Measurements from ENCODE around the gene CYP19A1.

CYP19A1 gene

GRCh38 chr15:51280838-51281237, 57.6 kb downstream of the CYP19A1 start:
- TF ChIP-seq, protein P1, sequence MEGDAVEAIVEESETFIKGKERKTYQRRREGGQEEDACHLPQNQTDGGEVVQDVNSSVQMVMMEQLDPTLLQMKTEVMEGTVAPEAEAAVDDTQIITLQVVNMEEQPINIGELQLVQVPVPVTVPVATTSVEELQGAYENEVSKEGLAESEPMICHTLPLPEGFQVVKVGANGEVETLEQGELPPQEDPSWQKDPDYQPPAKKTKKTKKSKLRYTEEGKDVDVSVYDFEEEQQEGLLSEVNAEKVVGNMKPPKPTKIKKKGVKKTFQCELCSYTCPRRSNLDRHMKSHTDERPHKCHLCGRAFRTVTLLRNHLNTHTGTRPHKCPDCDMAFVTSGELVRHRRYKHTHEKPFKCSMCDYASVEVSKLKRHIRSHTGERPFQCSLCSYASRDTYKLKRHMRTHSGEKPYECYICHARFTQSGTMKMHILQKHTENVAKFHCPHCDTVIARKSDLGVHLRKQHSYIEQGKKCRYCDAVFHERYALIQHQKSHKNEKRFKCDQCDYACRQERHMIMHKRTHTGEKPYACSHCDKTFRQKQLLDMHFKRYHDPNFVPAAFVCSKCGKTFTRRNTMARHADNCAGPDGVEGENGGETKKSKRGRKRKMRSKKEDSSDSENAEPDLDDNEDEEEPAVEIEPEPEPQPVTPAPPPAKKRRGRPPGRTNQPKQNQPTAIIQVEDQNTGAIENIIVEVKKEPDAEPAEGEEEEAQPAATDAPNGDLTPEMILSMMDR (conservative IDR thresholded peaks at IDR 0.05; ENCODE audit: low read depth, low read length), result no peak
- no peak for DNase-seq (ENCODE audit: low read depth)
- H3K4me3 ChIP-seq (ENCODE audit: low read depth, low read length), result no peak overlapping the region

DNA sequence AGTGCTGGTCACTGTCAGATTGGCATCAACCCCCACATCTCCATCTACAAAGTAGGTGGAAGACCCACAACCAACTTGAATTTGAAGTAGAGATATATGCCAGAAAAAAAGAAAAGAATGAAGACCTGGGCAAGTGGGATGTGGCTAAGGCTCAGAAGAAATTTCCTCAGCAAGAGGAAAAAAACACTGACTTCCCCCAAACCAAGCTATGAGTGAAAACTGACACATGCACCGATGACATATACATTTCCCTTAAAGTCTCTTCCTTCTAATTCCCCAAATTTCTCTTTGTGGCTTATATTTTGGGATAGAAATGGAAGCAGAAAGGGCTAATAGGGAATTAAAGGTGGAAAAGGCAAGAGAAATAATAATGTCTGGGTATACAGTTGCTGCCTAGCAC, 59.0 kb downstream of the CYP19A1 start:
- no peak overlapping the region for H3K4me3 ChIP-seq (ENCODE audit: low read depth, low read length)
- TF ChIP-seq, protein P1 (conservative IDR thresholded peaks at IDR 0.05; ENCODE audit: low read depth, low read length), result no peak
- DNase-seq (ENCODE audit: low read depth), result no peak

- DNase-seq (ENCODE audit: low read depth), result no peak
- no peak overlapping the region for H3K4me3 ChIP-seq (ENCODE audit: low read depth, low read length)
- TF ChIP-seq, protein P1 (conservative IDR thresholded peaks at IDR 0.05; ENCODE audit: low read depth, low read length), result no peak
Observed at GRCh38 chr15:51277101-51277500, 61.3 kb downstream of the CYP19A1 start.

DNA sequence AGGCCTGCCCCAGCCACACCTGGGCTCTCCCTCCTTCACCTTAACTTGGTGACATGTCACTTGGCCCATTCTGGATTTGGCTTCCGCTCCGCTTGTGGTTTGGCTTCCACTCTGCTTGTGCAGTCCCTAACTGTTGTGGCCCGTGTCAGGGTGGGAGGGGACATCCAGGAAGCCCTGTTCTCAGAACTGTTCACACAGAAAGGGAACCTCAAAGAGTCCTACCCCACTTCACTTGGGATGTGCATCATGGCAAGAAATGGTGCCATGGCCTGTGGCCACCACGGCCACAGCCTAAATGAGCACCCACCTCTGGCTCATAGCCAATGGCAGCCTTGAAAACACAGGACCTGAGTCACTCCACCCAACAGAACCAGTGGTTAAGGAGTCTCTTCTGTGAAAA, 63.4 kb downstream of the CYP19A1 start:
- TF ChIP-seq, protein P1 (conservative IDR thresholded peaks at IDR 0.05; ENCODE audit: low read depth, low read length), result no peak
- no peak overlapping the region for H3K4me3 ChIP-seq (ENCODE audit: low read depth, low read length)
- no peak for DNase-seq (ENCODE audit: low read depth)

- TF ChIP-seq, protein P1 (conservative IDR thresholded peaks at IDR 0.05; ENCODE audit: low read depth, low read length), result no peak
- DNase-seq (ENCODE audit: low read depth), result no peak
- no peak overlapping the region for H3K4me3 ChIP-seq (ENCODE audit: low read depth, low read length)
Observed at GRCh38 chr15:51270706-51271105, 67.7 kb downstream of the CYP19A1 start.

DNA sequence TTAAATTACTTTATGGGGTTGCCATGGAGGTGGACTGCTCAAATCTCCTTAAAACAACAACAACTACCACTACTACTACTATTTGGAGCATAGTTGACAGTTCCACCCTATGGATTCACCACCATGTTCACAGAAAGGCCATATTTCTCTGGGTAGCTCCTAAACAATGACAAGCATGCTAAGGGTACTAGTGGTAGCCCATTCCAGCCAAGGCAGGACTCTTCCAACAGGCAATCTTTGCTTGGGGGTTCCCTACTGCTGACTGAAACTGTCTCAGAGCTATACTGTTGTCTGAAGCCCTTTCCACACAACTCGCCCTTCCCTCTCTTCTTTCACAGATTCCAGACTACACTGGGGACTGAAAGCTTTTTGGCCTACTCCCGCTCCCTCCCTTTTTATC, 68.9 kb downstream of the CYP19A1 start:
- TF ChIP-seq, protein P1 (conservative IDR thresholded peaks at IDR 0.05; ENCODE audit: low read depth, low read length), result no peak
- no peak overlapping the region for H3K4me3 ChIP-seq (ENCODE audit: low read depth, low read length)
- DNase-seq (ENCODE audit: low read depth), result no peak

GRCh38 chr15:51267703-51268083, 70.7 kb downstream of the CYP19A1 start:
- DNase-seq (ENCODE audit: low read depth), result peak; percentile 8
- TF ChIP-seq, protein P1 (conservative IDR thresholded peaks at IDR 0.05; ENCODE audit: low read depth, low read length), result no peak
- peak overlapping the region; percentile 54 for H3K4me3 ChIP-seq (ENCODE audit: low read depth, low read length)
